SK-N-SH treated with all-trans-retinoic acid at 6 μM for 48 hours (cell line): Measurements from ENCODE around the gene ITPR2.
"Not testable (repeated sequence)": the region's sequence is repeated elsewhere in the genome, so short reads cannot be mapped to it uniquely, and the experiment has no call there.

Experiments used
- ATAC-seq: fragments of 200-7000 bp; cut with Tn5 transposase; 3 replicates; pipeline ENCODE4 v1.9.1; 2020; ENCODE audit warnings: mild to moderate bottlenecking, moderate library complexity
- ARNTL ChIP-seq: fragments of 450-650 bp; formaldehyde crosslinking; IDR thresholded peaks from 2 replicates; pipeline ENCODE4 v1.5.0; 2020; ENCODE audit warnings: low read depth, mild to moderate bottlenecking, moderate library complexity, borderline replicate concordance
- BACH2 ChIP-seq: fragments of 250-450 bp; sonication (Bioruptor Pico); IDR thresholded peaks from 2 replicates; pipeline ENCODE4 v1.9.0; 2021; ENCODE audit warnings: mild to moderate bottlenecking, borderline replicate concordance
- CREB5 ChIP-seq: fragments of 250-450 bp; sonication (Bioruptor Pico); IDR thresholded peaks from 2 replicates; pipeline ENCODE4 v1.5.1; 2020; ENCODE audit warnings: low read depth, mild to moderate bottlenecking, moderate library complexity
- CSDC2 ChIP-seq: fragments of 250-450 bp; sonication (Bioruptor Pico); IDR thresholded peaks from 2 replicates; pipeline ENCODE4 v1.5.0; 2020; ENCODE audit warnings: mild to moderate bottlenecking, moderate library complexity
- CSRNP3 ChIP-seq: fragments of 250-450 bp; sonication (Bioruptor Pico); IDR thresholded peaks from 2 replicates; pipeline ENCODE4 v1.5.1; 2021; ENCODE audit warnings: mild to moderate bottlenecking, moderate library complexity
- ESRRG ChIP-seq: fragments of 250-450 bp; sonication (Bioruptor Pico); IDR thresholded peaks from 2 replicates; pipeline ENCODE4 v1.6.1; 2021; ENCODE audit warnings: mild to moderate bottlenecking
- GLIS3 ChIP-seq: fragments of 250-450 bp; sonication (Bioruptor Pico); IDR thresholded peaks from 2 replicates; pipeline ENCODE4 v1.5.0; 2020; ENCODE audit warnings: mild to moderate bottlenecking, moderate library complexity
- ISL1 ChIP-seq: fragments of 250-450 bp; sonication (Bioruptor Pico); IDR thresholded peaks from 2 replicates; pipeline ENCODE4 v2.1.2; 2022; ENCODE audit warnings: mild to moderate bottlenecking, moderate library complexity
- OSR1 ChIP-seq: fragments of 250-450 bp; sonication (Bioruptor Pico); IDR thresholded peaks from 2 replicates; pipeline ENCODE4 v1.8.0; 2022; ENCODE audit warnings: moderate library complexity, mild to moderate bottlenecking, inconsistent platforms
- PATZ1 ChIP-seq: fragments of 250-450 bp; sonication (Bioruptor Pico); IDR thresholded peaks from 2 replicates; pipeline ENCODE4 v1.8.0; 2020; ENCODE audit warnings: mild to moderate bottlenecking, moderate library complexity, borderline replicate concordance
- POU6F1 ChIP-seq: fragments of 250-450 bp; sonication (Bioruptor Pico); IDR thresholded peaks from 2 replicates; pipeline ENCODE4 v1.8.0; 2021; ENCODE audit warnings: low read depth, mild to moderate bottlenecking, moderate library complexity, borderline replicate concordance
- PPARA ChIP-seq: fragments of 250-450 bp; sonication (Bioruptor Pico); IDR thresholded peaks from 2 replicates; pipeline ENCODE4 v1.5.0; 2020; ENCODE audit warnings: mild to moderate bottlenecking, borderline replicate concordance
- SNAI2 ChIP-seq: fragments of 250-450 bp; sonication (Bioruptor Pico); IDR thresholded peaks from 2 replicates; pipeline ENCODE4 v1.5.0; 2020; ENCODE audit warnings: mild to moderate bottlenecking, moderate library complexity
- TCF4 ChIP-seq: fragments of 250-450 bp; sonication (Bioruptor Pico); IDR thresholded peaks from 2 replicates; pipeline ENCODE4 v1.8.0; 2021; ENCODE audit warnings: mild to moderate bottlenecking, moderate library complexity, borderline replicate concordance
- TOX ChIP-seq: fragments of 250-450 bp; sonication (Bioruptor Pico); IDR thresholded peaks from 2 replicates; pipeline ENCODE4 v1.8.0; 2021; ENCODE audit warnings: mild to moderate bottlenecking, moderate library complexity, borderline replicate concordance
- TSHZ2 ChIP-seq: fragments of 250-450 bp; sonication (Bioruptor Pico); IDR thresholded peaks from 2 replicates; pipeline ENCODE4 v1.5.0; 2020; ENCODE audit warnings: mild to moderate bottlenecking, moderate library complexity
- ZC3H10 ChIP-seq: fragments of 250-450 bp; sonication (Bioruptor Pico); IDR thresholded peaks from 2 replicates; pipeline ENCODE4 v1.5.1; 2021; ENCODE audit warnings: mild to moderate bottlenecking, moderate library complexity
- ZFP3 ChIP-seq: fragments of 250-450 bp; sonication (Bioruptor Pico); IDR thresholded peaks from 2 replicates; pipeline ENCODE4 v1.5.0; 2020; ENCODE audit warnings: mild to moderate bottlenecking, moderate library complexity
- ZFP30 ChIP-seq: fragments of 450-650 bp; formaldehyde crosslinking; IDR thresholded peaks from 2 replicates; pipeline ENCODE4 v1.5.0; 2022; ENCODE audit warnings: mild to moderate bottlenecking, moderate library complexity
- ZNF565 ChIP-seq: fragments of 450-650 bp; formaldehyde crosslinking; conservative IDR thresholded peaks from 2 replicates; pipeline ENCODE4 v1.5.0; 2020; ENCODE audit warnings: low read depth, mild to moderate bottlenecking, moderate library complexity
- ZNF70 ChIP-seq: fragments of 450-650 bp; formaldehyde crosslinking; IDR thresholded peaks from 2 replicates; pipeline ENCODE4 v1.5.0; 2020; ENCODE audit warnings: mild to moderate bottlenecking, moderate library complexity
- ZNF8 ChIP-seq: fragments of 450-650 bp; formaldehyde crosslinking; IDR thresholded peaks from 2 replicates; pipeline ENCODE4 v1.5.0; 2020; ENCODE audit warnings: mild to moderate bottlenecking, moderate library complexity

Gene ITPR2

GRCh38 chr12:26606911-26607310 lies 226.1 kb downstream of the ITPR2 start:
- TF ChIP-seq CREB5 (CRISPR knock-in tag) (no peak), GLIS3 (CRISPR knock-in tag) (no peak), ZNF565 (CRISPR knock-in tag) (no peak), ESRRG (CRISPR knock-in tag) (no peak), CSRNP3 (CRISPR knock-in tag) (no peak), ARNTL (CRISPR knock-in tag) (no peak), ZC3H10 (CRISPR knock-in tag) (no peak), POU6F1 (CRISPR knock-in tag) (no peak), BACH2 (CRISPR knock-in tag) (no peak), ZFP30 (CRISPR knock-in tag) (no peak), ISL1 (CRISPR knock-in tag) (no peak), PATZ1 (CRISPR knock-in tag) (no peak), ZNF8 (no peak), TSHZ2 (CRISPR knock-in tag) (no peak), SNAI2 (CRISPR knock-in tag) (no peak), TCF4 (CRISPR knock-in tag) (no peak), ZFP3 (CRISPR knock-in tag) (no peak), TOX (CRISPR knock-in tag) (no peak)
- ATAC-seq: no peak

- ATAC-seq: not testable (repeated sequence)
Measured at GRCh38 chr12:26604813-26605212, 228.2 kb downstream of the ITPR2 start.

- no peak for ATAC-seq
- no peak for TF ChIP-seq ZFP3 (CRISPR knock-in tag)
- TF ChIP-seq BACH2 (CRISPR knock-in tag): no peak
- TF ChIP-seq ZNF70 (CRISPR knock-in tag): no peak
- no peak for TF ChIP-seq OSR1
- no peak for TF ChIP-seq GLIS3 (CRISPR knock-in tag)
- no peak for TF ChIP-seq ESRRG (CRISPR knock-in tag)
- no peak for TF ChIP-seq CSRNP3 (CRISPR knock-in tag)
- no peak for TF ChIP-seq TSHZ2 (CRISPR knock-in tag)
- TF ChIP-seq ZNF565 (CRISPR knock-in tag): no peak
- TF ChIP-seq ARNTL (CRISPR knock-in tag): no peak
- TF ChIP-seq CSDC2 (CRISPR knock-in tag): no peak
- no peak for TF ChIP-seq TCF4 (CRISPR knock-in tag)
- TF ChIP-seq ZNF8: no peak
- no peak for TF ChIP-seq ISL1 (CRISPR knock-in tag)
- TF ChIP-seq PPARA: no peak
- TF ChIP-seq CREB5 (CRISPR knock-in tag): no peak
Measured at GRCh38 chr12:26599096-26599695, 233.8 kb downstream of the ITPR2 start.
